AG09309 (cell line): ENCODE measurements around the gene FAHD1.

ENCODE experiments used
- DNase-seq: peaks from one replicate; pipeline ENCODE4 v3.0.0-alpha.2; 2010; ENCODE audit warnings: low read depth
- H3K4me3 ChIP-seq: 2 replicates; pipeline ENCODE4 v1.5.1; 2011; ENCODE audit warnings: mild to moderate bottlenecking, low read depth, low read length, moderate library complexity; ENCODE audit not compliant: control insufficient read depth
- CTCF ChIP-seq: IDR thresholded peaks from 2 replicates; pipeline ENCODE4 v1.5.1; 2011; ENCODE audit warnings: mild to moderate bottlenecking, low read depth, low read length, inconsistent platforms; ENCODE audit not compliant: insufficient read depth, control insufficient read depth; ENCODE audit errors: missing control alignments

The FAHD1 gene

GRCh38 chr16:1817716-1818115 is 9.3 kb upstream of the FAHD1 start:
- DNase-seq, result no peak
- H3K4me3 ChIP-seq, result no peak overlapping the region
- TF ChIP-seq CTCF, result no peak

GRCh38 chr16:1818204-1818872 is 8.7 kb upstream of the FAHD1 start:
- no peak for DNase-seq
- TF ChIP-seq CTCF, result no peak

GRCh38 chr16:1818873-1819525 is 8.0 kb upstream of the FAHD1 start:
- no peak overlapping the region for H3K4me3 ChIP-seq
- TF ChIP-seq CTCF, result no peak
- no peak for DNase-seq

More at GRCh38 chr16:1818204-1818872, 8.7 kb upstream of the FAHD1 start:
- H3K4me3 ChIP-seq, result no peak overlapping the region

- no peak overlapping the region for H3K4me3 ChIP-seq
- no peak for DNase-seq
- TF ChIP-seq CTCF, result no peak
Observed at GRCh38 chr16:1819611-1820010, 7.4 kb upstream of the FAHD1 start.

- TF ChIP-seq CTCF, result no peak
- DNase-seq, result no peak
Observed at GRCh38 chr16:1820096-1820945, 6.7 kb upstream of the FAHD1 start.

GRCh38 chr16:1820946-1821290 is 6.1 kb upstream of the FAHD1 start:
- TF ChIP-seq CTCF, result no peak
- DNase-seq, result no peak
- no peak overlapping the region for H3K4me3 ChIP-seq

More at GRCh38 chr16:1820096-1820945, 6.7 kb upstream of the FAHD1 start:
- H3K4me3 ChIP-seq, result no peak overlapping the region
